ENCODE data around the gene DNAJC12.

The DNAJC12 gene

GRCh38 chr10:67869996-67870395 lies 32.0 kb upstream of the DNAJC12 start:
- Histone ChIP-seq H4K20me1 (ENCODE audit: control insufficient read depth, insufficient read depth, low read depth, low read length) (no peaks in the 10 kb centered on the region), H3K4me2 (ENCODE audit: low read length) (no peak overlapping the region), H3K9me3 (ENCODE audit: control insufficient read depth, insufficient read depth, low read length) (no peaks in the 10 kb centered on the region), H3K4me1 (ENCODE audit: control insufficient read depth, low read length) (peaks cover 4% of the 10 kb centered on the region), H3K27me3 (ENCODE audit: control insufficient read depth, low read length) (no peaks in the 10 kb centered on the region), H3K4me3 (ENCODE audit: low read length) (no peak overlapping the region), H3K79me2 (ENCODE audit: control insufficient read depth, low read length) (no peaks in the 10 kb centered on the region), H3K9me2 (replicated peaks; ENCODE audit: control insufficient read depth, low read length) (no peaks in the 10 kb centered on the region), H3K27ac (ENCODE audit: low read depth, low read length) (no peak overlapping the region), H3K36me3 (ENCODE audit: control insufficient read depth, low read length) (no peaks in the 10 kb centered on the region), H3F3A (ENCODE audit: control insufficient read depth, insufficient read depth) (no peaks in the 10 kb centered on the region)
- TF ChIP-seq EZH2phosphoT487 (IDR thresholded peaks at IDR 0.05; ENCODE audit: borderline replicate concordance, low read length): no peak
- no peak for TF ChIP-seq CTCF (IDR thresholded peaks at IDR 0.05; ENCODE audit: low read depth, low read length, poor library complexity, severe bottlenecking)

- H4K20me1 ChIP-seq (ENCODE audit: control insufficient read depth, insufficient read depth, low read depth, low read length): no peaks in the 10 kb centered on the region
- no peaks in the 10 kb centered on the region for H3K79me2 ChIP-seq (ENCODE audit: control insufficient read depth, low read length)
- H3F3A ChIP-seq (ENCODE audit: control insufficient read depth, insufficient read depth): no peaks in the 10 kb centered on the region
- H3K27ac ChIP-seq (ENCODE audit: low read depth, low read length): no peak overlapping the region
- no peaks in the 10 kb centered on the region for H3K9me2 ChIP-seq (replicated peaks; ENCODE audit: control insufficient read depth, low read length)
- H3K27me3 ChIP-seq (ENCODE audit: control insufficient read depth, low read length): no peaks in the 10 kb centered on the region
- H3K4me3 ChIP-seq (ENCODE audit: low read length): no peak overlapping the region
- no peaks in the 10 kb centered on the region for H3K36me3 ChIP-seq (ENCODE audit: control insufficient read depth, low read length)
- peaks cover 23% of the 10 kb centered on the region for H3K4me1 ChIP-seq (ENCODE audit: control insufficient read depth, low read length)
- TF ChIP-seq EZH2phosphoT487 (IDR thresholded peaks at IDR 0.05; ENCODE audit: borderline replicate concordance, low read length) (no peak), CTCF (IDR thresholded peaks at IDR 0.05; ENCODE audit: low read depth, low read length, poor library complexity, severe bottlenecking) (no peak)
- no peaks in the 10 kb centered on the region for H3K9me3 ChIP-seq (ENCODE audit: control insufficient read depth, insufficient read depth, low read length)
- no peak overlapping the region for H3K4me2 ChIP-seq (ENCODE audit: low read length)
Measured at GRCh38 chr10:67868132-67868531, 30.1 kb upstream of the DNAJC12 start.

- no peaks in the 10 kb centered on the region for H3K79me2 ChIP-seq (ENCODE audit: control insufficient read depth, low read length)
- no peaks in the 10 kb centered on the region for H3K9me2 ChIP-seq (replicated peaks; ENCODE audit: control insufficient read depth, low read length)
- TF ChIP-seq CTCF (IDR thresholded peaks at IDR 0.05; ENCODE audit: low read depth, low read length, poor library complexity, severe bottlenecking) (no peak), EZH2phosphoT487 (IDR thresholded peaks at IDR 0.05; ENCODE audit: borderline replicate concordance, low read length) (no peak)
- H3K36me3 ChIP-seq (ENCODE audit: control insufficient read depth, low read length): no peaks in the 10 kb centered on the region
- peaks cover 40% of the 10 kb centered on the region for H3K4me1 ChIP-seq (ENCODE audit: control insufficient read depth, low read length)
- peak overlapping the region; percentile 9; the same call in 1 of the 2 replicates for H3K4me3 ChIP-seq (ENCODE audit: low read length)
- H3K27ac ChIP-seq (ENCODE audit: low read depth, low read length): no peak overlapping the region
- no peaks in the 10 kb centered on the region; the same call in 1 of the 2 replicates for H3F3A ChIP-seq (ENCODE audit: control insufficient read depth, insufficient read depth)
- H3K4me2 ChIP-seq (ENCODE audit: low read length): peak overlapping the region; percentile 50
- H4K20me1 ChIP-seq (ENCODE audit: control insufficient read depth, insufficient read depth, low read depth, low read length): no peaks in the 10 kb centered on the region
- H3K27me3 ChIP-seq (ENCODE audit: control insufficient read depth, low read length): no peaks in the 10 kb centered on the region
- H3K9me3 ChIP-seq (ENCODE audit: control insufficient read depth, insufficient read depth, low read length): no peaks in the 10 kb centered on the region
Measured at GRCh38 chr10:67864607-67865371, 26.8 kb upstream of the DNAJC12 start.

Data from DOHH2 (cell line).